Fibroblast of pulmonary artery (primary cell): ENCODE results near the gene FLG2.

Experiments used
- DNase-seq: peaks from one replicate; pipeline ENCODE4 v3.0.0-alpha.2; 2010; ENCODE audit warnings: low read depth
- H3K4me3 ChIP-seq: replicated peaks from 2 replicates; pipeline ENCODE4 v1.5.1; 2011; ENCODE audit warnings: low read depth, mild to moderate bottlenecking, control low read depth, low read length, moderate library complexity
- TF ChIP-seq, protein P1 (sequence below): IDR thresholded peaks from 2 replicates; pipeline ENCODE4 v1.5.1; 2011; ENCODE audit warnings: mild to moderate bottlenecking, control low read depth, low read length, inconsistent platforms; ENCODE audit errors: missing control alignments

FLG2 gene

DNA sequence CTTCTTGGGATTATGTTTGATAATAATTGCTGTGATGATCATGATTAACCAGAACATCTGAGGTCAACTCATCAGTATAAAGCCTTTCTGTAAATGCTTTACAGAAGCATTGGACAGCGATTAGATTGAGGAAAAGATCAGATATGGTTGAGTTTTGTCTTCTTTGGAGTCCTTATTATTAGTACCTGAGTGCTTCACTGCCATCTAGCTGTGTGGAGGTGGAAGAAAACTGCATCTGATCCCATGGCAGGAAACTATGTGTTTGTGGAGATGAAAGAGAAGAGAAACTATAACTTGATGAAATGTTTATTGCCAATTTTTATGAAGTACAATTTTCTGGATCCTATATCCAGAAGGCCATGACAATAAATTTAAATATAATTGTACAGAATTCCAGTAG, 11.4 kb downstream of the FLG2 start:
- TF ChIP-seq, protein P1, sequence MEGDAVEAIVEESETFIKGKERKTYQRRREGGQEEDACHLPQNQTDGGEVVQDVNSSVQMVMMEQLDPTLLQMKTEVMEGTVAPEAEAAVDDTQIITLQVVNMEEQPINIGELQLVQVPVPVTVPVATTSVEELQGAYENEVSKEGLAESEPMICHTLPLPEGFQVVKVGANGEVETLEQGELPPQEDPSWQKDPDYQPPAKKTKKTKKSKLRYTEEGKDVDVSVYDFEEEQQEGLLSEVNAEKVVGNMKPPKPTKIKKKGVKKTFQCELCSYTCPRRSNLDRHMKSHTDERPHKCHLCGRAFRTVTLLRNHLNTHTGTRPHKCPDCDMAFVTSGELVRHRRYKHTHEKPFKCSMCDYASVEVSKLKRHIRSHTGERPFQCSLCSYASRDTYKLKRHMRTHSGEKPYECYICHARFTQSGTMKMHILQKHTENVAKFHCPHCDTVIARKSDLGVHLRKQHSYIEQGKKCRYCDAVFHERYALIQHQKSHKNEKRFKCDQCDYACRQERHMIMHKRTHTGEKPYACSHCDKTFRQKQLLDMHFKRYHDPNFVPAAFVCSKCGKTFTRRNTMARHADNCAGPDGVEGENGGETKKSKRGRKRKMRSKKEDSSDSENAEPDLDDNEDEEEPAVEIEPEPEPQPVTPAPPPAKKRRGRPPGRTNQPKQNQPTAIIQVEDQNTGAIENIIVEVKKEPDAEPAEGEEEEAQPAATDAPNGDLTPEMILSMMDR, result peak; percentile 29

DNA sequence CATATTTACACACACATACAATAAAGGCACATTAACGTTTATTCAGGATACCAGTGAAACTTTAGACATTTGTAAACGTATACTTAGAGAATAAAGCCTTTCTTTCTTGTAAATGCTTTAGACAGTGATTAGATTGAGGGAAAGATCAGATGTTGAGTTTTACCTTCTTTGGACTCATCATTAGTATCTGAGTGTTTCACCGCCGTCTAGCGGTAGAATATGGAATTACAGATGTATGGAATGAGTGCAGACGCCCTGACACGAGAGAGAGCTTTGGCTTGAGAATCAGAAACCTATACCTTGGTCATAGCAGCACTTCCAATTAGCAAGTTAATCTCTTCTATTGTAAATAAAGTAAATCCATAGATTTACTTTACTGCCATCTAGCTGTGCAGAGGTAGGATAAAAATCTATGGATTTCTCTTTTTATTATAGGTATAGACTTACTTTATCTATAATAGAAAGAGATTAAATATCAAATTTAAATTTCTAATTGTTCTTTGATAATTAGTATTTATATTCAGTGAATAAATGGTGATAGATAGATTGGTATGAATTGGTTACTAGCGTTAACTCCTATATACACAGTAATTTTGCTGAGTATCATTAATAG, 12.6 kb downstream of the FLG2 start:
- DNase-seq, result peak; percentile 70
- H3K4me3 ChIP-seq, result no peak overlapping the region
- TF ChIP-seq, protein P1, result peak; percentile 96

More for the DNA sequence above, 11.4 kb downstream of the FLG2 start:
- H3K4me3 ChIP-seq, result no peak overlapping the region
- no peak for DNase-seq

DNA sequence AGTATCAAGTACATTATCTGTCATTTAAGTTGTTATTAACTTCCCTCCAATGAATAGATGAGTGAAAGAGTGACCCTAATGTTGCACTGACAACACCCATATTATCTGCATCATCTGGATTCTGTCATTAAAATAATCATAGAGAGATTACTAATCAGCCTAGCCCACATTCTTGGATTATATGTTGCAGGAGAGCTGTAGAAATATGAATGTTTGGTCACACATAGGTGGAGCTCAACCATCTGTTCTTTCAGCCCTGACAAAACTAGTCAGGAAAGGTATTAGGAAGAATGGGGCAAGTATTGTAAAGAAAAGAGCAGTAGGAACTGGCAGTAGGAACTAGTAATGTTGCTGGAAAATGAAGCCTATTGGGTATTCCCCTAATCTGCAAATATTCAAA, 15.4 kb downstream of the FLG2 start:
- DNase-seq, result no peak
- TF ChIP-seq, protein P1, result no peak
- no peak overlapping the region for H3K4me3 ChIP-seq

DNA sequence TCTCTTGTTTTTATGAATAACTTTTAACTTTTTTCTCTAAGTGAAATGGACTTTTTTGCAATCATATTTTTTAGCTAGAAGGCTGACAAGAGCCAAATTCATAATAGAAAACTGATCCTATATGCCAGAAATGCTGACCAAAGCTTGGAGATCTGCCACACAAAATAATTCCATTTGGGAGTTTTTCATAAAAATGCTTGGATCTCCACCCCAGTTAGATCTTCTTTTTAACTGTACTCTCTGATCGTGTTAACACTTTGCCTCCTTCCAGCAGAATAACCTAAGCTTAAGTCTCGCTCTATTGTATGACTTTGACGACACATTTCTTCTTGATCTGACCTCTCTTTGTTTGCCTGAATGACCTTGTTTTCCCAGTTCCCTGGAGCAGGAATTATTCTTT, 16.8 kb downstream of the FLG2 start:
- H3K4me3 ChIP-seq, result no peak overlapping the region
- TF ChIP-seq, protein P1, result no peak
- no peak for DNase-seq

- no peak for DNase-seq
- TF ChIP-seq, protein P1, result no peak
- H3K4me3 ChIP-seq, result no peak overlapping the region
Observed at GRCh38 chr1:152335399-152335798, 24.4 kb downstream of the FLG2 start.

DNA sequence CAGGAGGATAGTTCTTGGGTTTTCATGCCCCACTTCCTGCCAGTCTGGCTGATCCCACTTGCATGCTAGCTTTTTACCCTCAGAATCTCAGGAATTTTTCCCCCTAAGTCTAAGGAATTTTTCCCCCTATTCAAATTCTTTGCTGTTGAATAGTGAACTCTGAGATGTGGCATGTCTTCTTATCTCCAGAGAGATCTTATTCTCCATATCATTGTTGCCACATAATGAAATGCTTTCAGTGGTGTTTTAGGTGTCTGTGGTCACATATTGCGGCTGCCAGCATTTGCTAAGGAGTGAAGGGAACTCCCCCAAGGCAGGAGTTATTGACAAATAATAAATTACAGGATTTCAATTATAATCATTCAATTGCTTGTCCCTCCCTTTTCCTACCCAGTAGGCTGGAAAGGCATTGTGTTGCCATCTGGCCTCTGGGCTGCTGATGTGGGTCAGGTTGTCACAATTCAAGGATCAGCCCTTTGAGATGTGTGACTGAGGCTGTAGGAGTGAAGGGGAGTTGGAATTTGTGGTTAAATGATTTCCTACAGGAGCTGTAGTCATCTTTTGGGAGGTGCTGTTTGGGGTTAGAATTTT, 30.9 kb downstream of the FLG2 start:
- no peak for DNase-seq
- TF ChIP-seq, protein P1, result no peak
- no peak overlapping the region for H3K4me3 ChIP-seq

GRCh38 chr1:152325111-152325510, 34.7 kb downstream of the FLG2 start, which contains the start of gene FLG:
Gene FLG (minus strand): TSS chr1:152325239. CDS start chr1:152315456, 9,783 bp downstream.
- DNase-seq, result no peak
- TF ChIP-seq, protein P1, result no peak
- no peak within 1 kb of the TSS for H3K4me3 ChIP-seq
